ENCODE measurements around the gene CASR.
"Not testable (repeated sequence)": the region's sequence is repeated elsewhere in the genome, so short reads cannot be mapped to it uniquely, and the experiment has no call there.

CASR gene, protein sequence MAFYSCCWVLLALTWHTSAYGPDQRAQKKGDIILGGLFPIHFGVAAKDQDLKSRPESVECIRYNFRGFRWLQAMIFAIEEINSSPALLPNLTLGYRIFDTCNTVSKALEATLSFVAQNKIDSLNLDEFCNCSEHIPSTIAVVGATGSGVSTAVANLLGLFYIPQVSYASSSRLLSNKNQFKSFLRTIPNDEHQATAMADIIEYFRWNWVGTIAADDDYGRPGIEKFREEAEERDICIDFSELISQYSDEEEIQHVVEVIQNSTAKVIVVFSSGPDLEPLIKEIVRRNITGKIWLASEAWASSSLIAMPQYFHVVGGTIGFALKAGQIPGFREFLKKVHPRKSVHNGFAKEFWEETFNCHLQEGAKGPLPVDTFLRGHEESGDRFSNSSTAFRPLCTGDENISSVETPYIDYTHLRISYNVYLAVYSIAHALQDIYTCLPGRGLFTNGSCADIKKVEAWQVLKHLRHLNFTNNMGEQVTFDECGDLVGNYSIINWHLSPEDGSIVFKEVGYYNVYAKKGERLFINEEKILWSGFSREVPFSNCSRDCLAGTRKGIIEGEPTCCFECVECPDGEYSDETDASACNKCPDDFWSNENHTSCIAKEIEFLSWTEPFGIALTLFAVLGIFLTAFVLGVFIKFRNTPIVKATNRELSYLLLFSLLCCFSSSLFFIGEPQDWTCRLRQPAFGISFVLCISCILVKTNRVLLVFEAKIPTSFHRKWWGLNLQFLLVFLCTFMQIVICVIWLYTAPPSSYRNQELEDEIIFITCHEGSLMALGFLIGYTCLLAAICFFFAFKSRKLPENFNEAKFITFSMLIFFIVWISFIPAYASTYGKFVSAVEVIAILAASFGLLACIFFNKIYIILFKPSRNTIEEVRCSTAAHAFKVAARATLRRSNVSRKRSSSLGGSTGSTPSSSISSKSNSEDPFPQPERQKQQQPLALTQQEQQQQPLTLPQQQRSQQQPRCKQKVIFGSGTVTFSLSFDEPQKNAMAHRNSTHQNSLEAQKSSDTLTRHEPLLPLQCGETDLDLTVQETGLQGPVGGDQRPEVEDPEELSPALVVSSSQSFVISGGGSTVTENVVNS

DNA sequence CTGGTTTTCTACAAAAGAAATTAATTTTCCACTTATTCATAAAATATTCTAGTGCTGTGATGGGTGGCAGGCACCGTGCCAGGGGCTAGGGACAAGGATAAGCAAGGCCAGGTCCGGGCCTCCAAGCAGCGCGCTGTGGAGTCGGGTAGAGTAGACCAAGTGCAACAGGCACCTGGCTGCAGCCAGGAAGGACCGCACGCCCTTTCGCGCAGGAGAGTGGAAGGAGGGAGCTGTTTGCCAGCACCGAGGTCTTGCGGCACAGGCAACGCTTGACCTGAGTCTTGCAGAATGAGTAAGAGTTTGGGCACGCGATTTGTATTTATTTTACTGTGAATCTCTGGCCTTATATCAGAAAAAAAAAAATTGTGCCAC lies at the start of gene CASR:
Gene CASR, plus strand, starts transcription at position 148 of the 372 bp plus-strand sequence. CDS start 70,522 bp downstream, outside the sequence.
- DNase-seq = no peak

DNA sequence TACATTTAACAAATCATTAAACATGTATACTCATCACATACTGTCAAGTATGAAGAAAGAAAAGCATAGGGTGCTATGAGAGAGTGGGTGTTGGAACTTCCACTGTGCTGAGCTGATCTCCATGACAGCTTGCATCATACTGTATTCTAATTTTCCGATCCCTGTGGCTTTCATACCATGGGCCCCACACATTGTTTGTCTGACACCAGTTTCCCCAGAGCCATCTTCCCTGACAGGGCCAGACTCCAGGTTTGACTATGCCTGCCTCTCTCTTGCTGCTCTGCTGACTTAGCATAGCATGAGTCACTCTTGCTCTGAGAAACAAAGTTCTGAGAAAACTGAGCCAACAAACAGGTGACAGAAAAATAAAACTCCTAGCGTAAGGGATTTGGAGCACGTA lies 37.0 kb upstream of the CASR start:
- no peak for DNase-seq

DNA sequence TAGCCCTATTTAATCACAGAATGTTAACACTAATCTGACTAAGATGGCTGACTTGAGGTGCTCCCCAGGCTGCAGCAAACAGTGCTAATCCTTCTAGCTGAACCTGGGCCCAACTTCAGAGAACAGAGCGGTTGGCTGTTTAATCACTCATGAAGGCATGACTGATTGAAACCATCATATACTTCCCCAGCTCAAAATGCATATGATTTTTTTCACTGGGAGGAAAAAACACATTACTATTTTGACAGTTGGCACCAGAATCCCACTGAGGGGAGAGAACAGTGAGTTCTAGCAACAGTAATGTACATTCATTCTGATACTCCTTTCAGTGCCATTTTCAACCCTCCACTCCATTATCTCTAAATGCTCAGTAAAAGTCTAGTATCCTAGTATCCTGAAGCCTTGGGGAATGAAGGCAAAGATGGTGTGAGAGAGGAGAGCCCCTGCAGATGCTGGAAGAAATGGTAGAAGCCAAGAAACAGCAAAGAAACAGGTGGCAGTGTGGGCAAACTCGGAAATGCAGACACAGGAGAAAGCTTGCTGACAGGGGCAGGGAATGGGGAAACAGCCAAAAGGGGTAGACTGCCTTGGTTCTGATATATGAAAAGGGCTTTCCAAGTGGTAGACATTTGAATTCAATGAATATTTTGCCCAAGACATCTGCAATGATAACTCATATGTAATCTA lies 34.4 kb upstream of the CASR start:
- DNase-seq = no peak

GRCh38 chr3:122151480-122151879 lies 32.0 kb upstream of the CASR start:
- no peak for DNase-seq

DNA sequence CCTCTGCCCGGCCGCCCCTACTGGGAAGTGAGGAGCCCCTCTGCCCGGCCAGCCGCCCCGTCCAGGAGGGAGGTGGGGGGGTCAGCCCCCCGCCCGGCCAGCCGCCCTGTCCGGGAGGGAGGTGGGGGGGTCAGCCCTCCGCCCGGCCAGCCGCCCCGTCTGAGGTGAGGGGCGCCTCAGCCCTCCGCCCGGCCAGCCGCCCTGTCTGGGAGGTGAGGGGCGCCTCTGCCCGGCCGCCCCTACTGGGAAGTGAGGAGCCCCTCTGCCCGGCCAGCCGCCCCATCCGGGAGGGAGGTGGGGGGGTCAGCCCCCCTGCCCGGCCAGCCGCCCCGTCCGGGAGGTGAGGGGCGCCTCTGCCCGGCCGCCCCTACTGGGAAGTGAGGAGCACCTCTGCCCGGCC lies 18.5 kb upstream of the CASR start:
- DNase-seq = not testable (repeated sequence)

DNA sequence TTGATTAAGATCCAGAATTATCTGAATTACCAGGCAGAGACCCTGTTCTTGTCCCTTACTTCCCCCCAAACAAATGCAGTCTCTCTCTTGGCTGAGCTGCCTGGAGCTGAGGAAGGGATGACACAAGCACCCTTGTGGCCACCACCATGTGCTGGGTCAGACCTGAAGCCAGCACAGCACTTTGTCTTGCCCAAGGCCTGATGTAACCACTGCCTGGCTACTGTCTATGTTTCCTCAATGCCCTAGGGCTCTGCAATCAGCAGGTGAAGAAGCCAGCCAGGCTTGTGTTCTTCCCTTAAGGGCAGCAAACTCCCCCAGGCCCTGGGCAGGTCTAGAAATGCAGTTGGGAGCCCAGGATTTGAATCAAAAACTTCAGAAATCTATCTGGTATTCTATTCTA lies 15.8 kb upstream of the CASR start:
- no peak for DNase-seq

DNA sequence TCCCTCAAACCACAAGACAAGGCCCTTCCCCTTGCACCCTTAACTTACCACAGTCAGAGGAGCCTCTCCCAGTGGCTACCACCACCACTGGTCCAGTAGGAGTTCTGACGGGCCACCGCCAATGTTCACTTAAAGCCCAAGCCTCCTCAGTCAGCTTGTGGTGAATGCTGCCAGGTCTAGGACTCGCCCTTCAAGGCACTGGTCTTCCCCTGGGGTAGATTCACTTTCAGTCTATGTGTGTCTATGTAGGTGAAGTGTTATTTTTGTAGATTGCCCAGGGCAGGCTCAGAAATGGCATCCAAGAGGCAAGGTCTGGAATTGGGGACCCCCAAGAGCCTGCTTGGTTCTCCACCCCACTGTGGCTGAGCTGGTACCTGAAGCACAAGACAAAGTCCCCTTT lies 15.4 kb upstream of the CASR start:
- DNase-seq = no peak

DNA sequence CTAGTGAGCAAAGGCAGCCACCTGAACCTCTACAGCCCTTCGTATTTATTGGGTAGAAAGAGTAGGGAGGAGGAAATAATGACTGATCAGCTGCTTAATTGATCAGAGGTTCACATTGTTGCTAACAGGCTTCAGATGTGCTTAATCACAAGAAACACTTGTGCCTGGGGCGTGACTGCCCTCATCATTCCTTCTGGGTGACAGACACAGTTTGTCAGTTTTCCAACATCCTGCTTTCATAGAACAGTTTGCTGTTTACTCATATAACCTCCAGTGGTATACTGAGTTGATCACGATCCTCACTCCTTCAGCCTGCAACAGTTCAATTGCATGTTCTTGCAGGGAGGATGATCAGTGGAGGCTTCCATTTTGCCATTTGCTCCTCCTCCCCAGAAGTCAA lies 13.6 kb upstream of the CASR start:
- DNase-seq = no peak

DNA sequence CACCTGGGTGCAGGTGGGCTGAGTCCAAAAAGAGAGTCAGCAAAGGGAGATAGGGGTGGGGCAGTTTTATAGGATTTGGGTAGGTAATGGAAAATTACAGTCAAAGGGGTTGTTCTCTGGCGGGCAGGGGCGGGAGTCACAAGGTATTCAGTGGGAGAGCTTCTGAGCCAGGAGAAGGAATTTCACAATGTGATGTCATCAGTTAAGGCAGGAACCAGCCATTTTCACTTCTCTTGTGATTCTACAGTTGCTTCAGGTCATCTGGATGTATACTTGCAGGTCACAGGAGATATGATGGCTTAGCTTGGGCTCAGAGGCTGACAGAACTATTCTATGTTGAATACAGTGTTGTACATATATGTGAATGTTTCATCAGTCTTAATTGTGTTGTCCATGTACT lies 12.1 kb upstream of the CASR start:
- not testable (repeated sequence) for DNase-seq

- DNase-seq = no peak
Observed at GRCh38 chr3:122178711-122179110, 4.8 kb upstream of the CASR start.

GRCh38 chr3:122183893-122184590 lies 574 bp downstream of the CASR start:
- no peak for DNase-seq

- no peak for DNase-seq
Observed at GRCh38 chr3:122184591-122184929, 1.1 kb downstream of the CASR start.

GRCh38 chr3:122186372-122186771 lies 2.9 kb downstream of the CASR start:
- DNase-seq = peak; percentile 49

- peak; percentile 64 for DNase-seq
Observed at GRCh38 chr3:122188737-122189136, 5.3 kb downstream of the CASR start.

- peak; percentile 5 for DNase-seq
Observed at GRCh38 chr3:122189357-122189756, 5.9 kb downstream of the CASR start.

- DNase-seq = no peak
Observed at GRCh38 chr3:122190525-122190924, 7.1 kb downstream of the CASR start.

GRCh38 chr3:122198966-122199365 lies 15.5 kb downstream of the CASR start:
- no peak for DNase-seq

DNA sequence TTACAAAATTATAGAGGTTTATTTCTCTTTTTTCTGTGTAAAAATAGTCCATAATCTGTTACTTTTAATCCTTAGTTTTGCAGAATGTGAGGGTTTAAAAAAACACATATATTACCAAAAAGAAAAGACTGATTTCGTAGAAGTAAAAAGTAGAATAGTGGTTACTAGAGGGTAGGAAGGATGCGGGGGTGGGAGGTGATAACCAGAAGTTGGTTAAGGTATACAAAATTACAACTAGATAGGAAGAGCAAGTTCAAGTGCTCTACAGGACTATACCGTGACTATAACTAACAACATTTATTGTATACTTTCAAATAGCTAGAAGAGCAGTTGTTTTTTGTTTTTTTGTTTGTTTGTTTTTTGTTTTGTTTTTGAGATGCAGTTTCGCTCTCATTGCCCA lies 16.1 kb downstream of the CASR start:
- DNase-seq = no peak

DNA sequence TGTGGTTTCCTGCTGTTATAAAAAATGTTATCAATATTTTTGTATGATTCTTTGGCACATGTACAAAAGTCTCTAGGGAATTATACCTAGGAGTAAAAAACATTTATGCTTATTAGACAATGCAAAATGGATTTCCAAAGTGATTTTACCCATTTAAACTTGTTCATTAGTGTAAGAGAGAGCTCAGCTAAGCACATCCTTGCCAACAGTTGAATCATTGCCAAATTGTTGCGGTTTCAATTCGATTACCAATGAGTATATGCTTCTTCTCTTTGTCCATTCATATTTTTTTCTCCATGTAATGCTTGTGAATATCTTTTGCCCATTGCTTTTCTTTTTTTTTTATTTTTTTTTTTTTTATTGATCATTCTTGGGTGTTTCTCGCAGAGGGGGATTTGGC lies 17.2 kb downstream of the CASR start:
- DNase-seq = peak; percentile 78

- not testable (repeated sequence) for DNase-seq
Observed at GRCh38 chr3:122201476-122201875, 18.0 kb downstream of the CASR start.

DNA sequence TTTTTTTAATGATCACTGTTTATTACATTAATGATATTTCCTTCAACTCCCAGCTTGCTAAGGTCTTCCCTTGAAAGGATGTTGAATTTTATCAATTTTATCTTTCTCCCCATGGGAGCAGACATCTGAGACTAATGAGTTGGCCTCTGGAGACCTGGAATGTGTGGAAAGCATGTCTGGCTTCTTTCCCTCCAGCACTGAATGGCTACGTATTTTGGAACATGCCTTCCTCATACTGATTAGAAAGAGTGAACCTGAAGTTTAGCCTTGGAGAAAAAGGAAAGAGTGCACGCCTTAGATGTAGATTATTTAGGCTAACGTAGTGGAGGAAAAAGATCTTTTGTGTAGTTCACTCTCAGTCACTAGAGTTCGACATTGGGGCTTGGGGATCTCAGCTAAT lies 25.1 kb downstream of the CASR start:
- no peak for DNase-seq

- no peak for DNase-seq
Observed at GRCh38 chr3:122213650-122214049, 30.2 kb downstream of the CASR start.

- no peak for DNase-seq
Observed at GRCh38 chr3:122214711-122215110, 31.2 kb downstream of the CASR start.
